ENCODE data around the gene SPATS2. TPM values are rescaled to one million over a fixed set of nuclear protein-coding genes. Genes with fewer than 3 reads are reported as not detected.
A peak's percentile ranks its signal among the peaks of the same experiment; 100 is the strongest.

Gene SPATS2
- total and polyA plus RNA-seq, 9 donors, result 9.1 to 28.2 (median 15.2) TPM

DNA sequence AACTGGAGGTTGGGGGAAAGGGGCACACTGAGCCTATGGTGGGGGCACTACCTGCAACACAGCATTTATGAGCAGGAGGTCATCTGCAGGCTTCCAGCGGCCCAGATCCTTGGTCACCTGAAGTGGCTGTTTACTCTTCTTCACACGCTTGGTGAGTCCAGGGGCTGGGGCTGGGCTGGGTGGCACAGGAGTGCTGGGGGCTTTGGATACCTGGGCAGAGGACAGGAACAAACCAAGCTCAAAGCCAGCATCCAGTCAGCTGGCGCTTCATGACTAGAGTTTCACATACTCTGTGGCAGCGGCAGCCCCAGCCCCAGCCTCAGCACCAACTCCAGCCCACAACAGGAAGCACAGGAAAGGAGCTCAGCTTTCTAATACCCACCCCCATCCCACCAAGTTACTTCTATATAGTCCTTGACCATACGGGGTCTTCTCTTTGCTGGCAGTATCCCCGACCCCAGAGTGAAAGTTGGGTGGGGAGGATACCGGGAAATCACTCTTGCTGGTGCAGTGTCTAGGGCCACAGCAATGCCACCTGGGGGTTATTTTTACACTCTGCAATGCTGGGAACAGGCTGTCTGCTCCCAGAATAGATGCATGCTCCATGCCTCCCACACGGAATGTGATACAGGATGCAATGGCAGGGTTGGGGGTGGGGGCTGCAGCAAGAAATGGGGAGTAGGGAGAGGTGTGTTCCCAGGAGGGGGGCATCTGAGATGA lies 197.6 kb downstream of the SPATS2 start:
- no peak for DNase-seq
- WGBS, 3 donors, result 65 to 83% (median 77%) methylated on average over 8 of the region's 8 CpGs
- H3K27ac ChIP-seq, result no peak overlapping the region
- peaks cover 8% of the 10 kb centered on the region for H3K4me1 ChIP-seq (ENCODE audit: insufficient read depth)
- TF ChIP-seq POLR2A (IDR thresholded peaks at IDR 0.05) (no peak), EP300 (IDR thresholded peaks at IDR 0.05) (no peak)
- TF ChIP-seq, protein P1, sequence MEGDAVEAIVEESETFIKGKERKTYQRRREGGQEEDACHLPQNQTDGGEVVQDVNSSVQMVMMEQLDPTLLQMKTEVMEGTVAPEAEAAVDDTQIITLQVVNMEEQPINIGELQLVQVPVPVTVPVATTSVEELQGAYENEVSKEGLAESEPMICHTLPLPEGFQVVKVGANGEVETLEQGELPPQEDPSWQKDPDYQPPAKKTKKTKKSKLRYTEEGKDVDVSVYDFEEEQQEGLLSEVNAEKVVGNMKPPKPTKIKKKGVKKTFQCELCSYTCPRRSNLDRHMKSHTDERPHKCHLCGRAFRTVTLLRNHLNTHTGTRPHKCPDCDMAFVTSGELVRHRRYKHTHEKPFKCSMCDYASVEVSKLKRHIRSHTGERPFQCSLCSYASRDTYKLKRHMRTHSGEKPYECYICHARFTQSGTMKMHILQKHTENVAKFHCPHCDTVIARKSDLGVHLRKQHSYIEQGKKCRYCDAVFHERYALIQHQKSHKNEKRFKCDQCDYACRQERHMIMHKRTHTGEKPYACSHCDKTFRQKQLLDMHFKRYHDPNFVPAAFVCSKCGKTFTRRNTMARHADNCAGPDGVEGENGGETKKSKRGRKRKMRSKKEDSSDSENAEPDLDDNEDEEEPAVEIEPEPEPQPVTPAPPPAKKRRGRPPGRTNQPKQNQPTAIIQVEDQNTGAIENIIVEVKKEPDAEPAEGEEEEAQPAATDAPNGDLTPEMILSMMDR (IDR thresholded peaks at IDR 0.05), result no peak
- no peak overlapping the region for H3K4me3 ChIP-seq
- intact Hi-C loops (cut with DNase I), result no loop called here
- H3K27me3 ChIP-seq, result no peaks in the 10 kb centered on the region
- no peaks in the 10 kb centered on the region for H3K9me3 ChIP-seq
- no peaks in the 10 kb centered on the region for H3K36me3 ChIP-seq

DNA sequence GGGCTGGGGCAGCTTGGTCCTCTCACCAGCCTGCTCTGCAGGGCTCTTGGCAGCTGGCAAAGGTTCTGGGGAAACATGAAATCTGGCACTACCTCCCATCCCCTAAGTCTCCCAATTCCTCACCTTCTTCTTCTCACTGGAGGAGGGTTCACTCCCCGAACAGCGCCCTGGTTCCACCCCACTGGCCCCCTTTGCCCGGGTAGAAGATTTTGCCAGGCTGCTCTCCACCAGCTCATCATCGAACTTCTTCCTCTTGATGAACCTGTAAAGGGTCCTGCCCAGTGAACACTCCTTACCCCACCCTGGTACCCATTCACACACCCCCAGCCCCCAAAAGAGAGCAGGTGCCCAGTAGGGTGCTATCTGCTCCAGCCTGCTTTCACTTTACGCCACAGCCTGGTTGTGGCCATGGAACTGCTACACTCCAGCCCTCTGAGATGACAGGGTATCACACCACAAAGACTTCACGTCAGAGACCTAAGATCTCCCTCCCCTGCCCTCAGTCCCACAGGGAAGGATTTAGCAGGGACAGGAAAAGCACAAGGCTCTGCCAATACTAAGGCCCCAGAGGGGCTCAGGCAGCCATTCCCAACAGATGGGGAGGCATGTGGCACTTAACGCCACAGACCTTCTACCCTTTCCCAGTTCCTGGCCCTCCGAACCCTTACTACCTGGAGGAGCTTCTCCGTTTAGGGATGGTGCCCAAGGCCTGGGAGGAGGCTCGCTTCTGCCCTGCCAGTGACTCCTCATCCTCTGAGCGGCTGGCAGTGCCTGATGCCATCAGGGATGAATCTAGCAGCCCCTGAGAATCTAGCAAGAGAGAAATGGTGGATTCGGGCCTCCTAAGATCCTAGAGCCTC lies 198.4 kb downstream of the SPATS2 start:
- H3K27ac ChIP-seq, result no peak overlapping the region
- no peak overlapping the region for H3K4me3 ChIP-seq
- H3K27me3 ChIP-seq, result no peaks in the 10 kb centered on the region
- no peaks in the 10 kb centered on the region for H3K9me3 ChIP-seq
- DNase-seq, result no peak
- TF ChIP-seq, protein P1 (IDR thresholded peaks at IDR 0.05), result no peak
- TF ChIP-seq EP300 (IDR thresholded peaks at IDR 0.05) (no peak), POLR2A (IDR thresholded peaks at IDR 0.05) (no peak)
- H3K4me1 ChIP-seq (ENCODE audit: insufficient read depth), result peaks cover 8% of the 10 kb centered on the region
- 89 to 93% (median 91%) methylated on average over 12 of the region's 12 CpGs for WGBS, 3 donors
- H3K36me3 ChIP-seq, result no peaks in the 10 kb centered on the region
- intact Hi-C loops (cut with DNase I), result no loop called here

DNA sequence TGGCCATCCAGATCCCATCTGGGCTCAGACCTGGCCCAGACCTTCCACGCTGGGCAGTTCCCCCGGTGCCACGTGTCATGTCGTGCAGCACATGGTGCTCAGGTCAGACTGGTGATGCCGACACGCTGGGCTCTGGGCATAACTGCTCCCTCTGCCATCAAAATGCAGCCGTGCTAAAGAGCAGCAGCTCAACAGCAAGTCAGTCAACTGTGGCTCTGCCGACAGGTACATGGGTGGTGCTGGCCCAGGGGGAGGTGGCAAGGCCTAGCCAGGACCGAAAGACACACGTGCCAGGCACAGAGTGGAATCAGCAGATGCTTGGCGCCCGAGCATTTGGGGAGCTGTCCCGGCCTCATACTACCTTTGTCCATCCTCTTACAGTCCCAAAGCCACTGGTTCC lies 199.1 kb downstream of the SPATS2 start:
- Histone ChIP-seq H3K9me3 (no peaks in the 10 kb centered on the region), H3K27me3 (no peaks in the 10 kb centered on the region), H3K27ac (no peak overlapping the region), H3K36me3 (no peaks in the 10 kb centered on the region), H3K4me3 (no peak overlapping the region), H3K4me1 (ENCODE audit: insufficient read depth) (peaks cover 8% of the 10 kb centered on the region)
- WGBS, 3 donors, result 89 to 93% (median 93%) methylated on average over 13 of the region's 13 CpGs
- TF ChIP-seq POLR2A (IDR thresholded peaks at IDR 0.05) (no peak), EP300 (IDR thresholded peaks at IDR 0.05) (no peak)
- TF ChIP-seq, protein P1 (IDR thresholded peaks at IDR 0.05), result no peak
- no peak for DNase-seq
- intact Hi-C loops (cut with DNase I), result no loop called here

DNA sequence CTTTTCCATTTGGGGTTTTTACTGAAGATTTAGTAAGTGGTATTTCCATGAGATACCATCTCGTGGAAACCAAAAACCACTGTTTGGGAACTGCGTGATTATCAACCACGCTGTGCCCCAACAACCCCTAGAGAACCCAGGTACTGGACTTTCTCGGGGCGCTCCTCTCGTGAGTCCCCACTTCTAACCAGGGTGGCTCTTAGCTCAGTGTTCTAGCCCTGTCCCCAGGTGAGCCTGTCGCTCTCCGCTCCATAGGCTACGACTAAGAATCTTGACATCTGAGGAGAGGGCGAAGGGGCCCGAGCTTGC lies 200.0 kb downstream of the SPATS2 start:
- no peaks in the 10 kb centered on the region for H3K36me3 ChIP-seq
- H3K4me3 ChIP-seq, result peak overlapping the region; percentile 92
- no peaks in the 10 kb centered on the region for H3K9me3 ChIP-seq
- peak in 1 of 5 donors; percentile 28 for DNase-seq
- intact Hi-C loops (cut with DNase I), result no loop called here
- no peak for TF ChIP-seq POLR2A (IDR thresholded peaks at IDR 0.05)
- TF ChIP-seq, protein P1 (IDR thresholded peaks at IDR 0.05), result no peak
- no peak for TF ChIP-seq EP300 (IDR thresholded peaks at IDR 0.05)
- H3K4me1 ChIP-seq (ENCODE audit: insufficient read depth), result peaks cover 8% of the 10 kb centered on the region
- H3K27ac ChIP-seq, result no peak overlapping the region
- WGBS, 3 donors, result 1 to 2% (median 1%) methylated on average over 11 of the region's 11 CpGs
- H3K27me3 ChIP-seq, result no peaks in the 10 kb centered on the region

Measured in ovary (tissue), 9 donors.